ENCODE measurements around the gene ARNT2.
"Not testable (repeated sequence)": the region's sequence is repeated elsewhere in the genome, so short reads cannot be mapped to it uniquely, and the experiment has no call there.

Gene ARNT2

DNA sequence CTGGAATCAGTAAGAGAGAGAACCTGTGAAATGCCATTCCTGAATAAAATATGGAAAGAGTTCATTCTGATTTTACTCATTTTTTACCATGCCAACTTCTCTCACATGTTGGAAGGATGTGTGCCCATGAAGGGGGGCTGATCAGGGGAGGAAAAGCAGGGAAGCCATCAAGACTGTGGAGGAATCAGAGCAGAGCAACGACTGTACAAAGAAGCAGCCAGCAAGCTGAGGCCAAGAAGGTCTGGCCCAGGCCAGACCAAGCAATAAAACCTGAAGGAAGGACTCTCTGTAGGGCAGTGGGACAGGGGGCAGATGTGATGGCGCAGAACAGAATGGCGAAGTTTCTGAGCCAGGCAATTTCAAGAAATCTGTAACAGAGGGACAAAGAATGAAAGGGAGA, 24.0 kb upstream of the ARNT2 start:
- Histone ChIP-seq H3K4me1 (ENCODE audit: insufficient read depth, insufficient read length) (no peaks in the 10 kb centered on the region), H3K9ac (ENCODE audit: insufficient read length, low read depth) (no peak overlapping the region), H3K4me3 (ENCODE audit: insufficient read length, low read depth) (no peak overlapping the region), H3K9me3 (ENCODE audit: insufficient read depth, low read length) (no peaks in the 10 kb centered on the region), H3K27me3 (ENCODE audit: insufficient read depth, insufficient read length) (no peaks in the 10 kb centered on the region), H3K36me3 (ENCODE audit: insufficient read depth, insufficient read length, low read length) (no peaks in the 10 kb centered on the region)
- TF ChIP-seq YY1 (IDR thresholded peaks at IDR 0.05; ENCODE audit: insufficient read depth, insufficient read length) = no peak
- TF ChIP-seq ZNF274 (IDR thresholded peaks at IDR 0.05; ENCODE audit: low read depth, low read length) = no peak
- TF ChIP-seq SUZ12 (IDR thresholded peaks at IDR 0.05; ENCODE audit: extremely low read depth, insufficient read depth, insufficient read length) = no peak
- DNase-seq (ENCODE audit: low read depth, low spot score) = no peak

DNA sequence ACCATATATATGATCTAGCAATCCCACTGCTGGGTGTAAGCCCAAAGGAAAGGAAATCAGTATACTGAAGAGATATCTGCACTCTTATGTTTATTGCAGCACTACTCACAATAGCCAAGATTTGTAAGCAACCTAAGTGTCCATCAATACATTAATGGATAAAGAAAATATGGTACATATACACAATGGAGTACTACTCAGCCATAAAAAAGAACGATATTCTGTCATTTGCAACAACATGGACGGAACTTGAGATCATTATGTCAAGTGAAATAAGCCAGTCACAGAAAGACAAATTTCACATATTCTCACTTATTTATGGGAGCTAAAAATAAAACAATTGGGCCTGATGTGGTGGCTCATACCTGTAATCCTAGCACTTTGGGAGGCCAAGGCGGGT, 21.9 kb upstream of the ARNT2 start:
- Histone ChIP-seq H3K36me3 (ENCODE audit: insufficient read depth, insufficient read length, low read length) (no peaks in the 10 kb centered on the region), H3K27me3 (ENCODE audit: insufficient read depth, insufficient read length) (no peaks in the 10 kb centered on the region), H3K9me3 (ENCODE audit: insufficient read depth, low read length) (no peaks in the 10 kb centered on the region), H3K9ac (ENCODE audit: insufficient read length, low read depth) (no peak overlapping the region), H3K4me1 (ENCODE audit: insufficient read depth, insufficient read length) (no peaks in the 10 kb centered on the region), H3K4me3 (ENCODE audit: insufficient read length, low read depth) (no peak overlapping the region)
- TF ChIP-seq ZNF274 (IDR thresholded peaks at IDR 0.05; ENCODE audit: low read depth, low read length) (no peak), SUZ12 (IDR thresholded peaks at IDR 0.05; ENCODE audit: extremely low read depth, insufficient read depth, insufficient read length) (no peak), YY1 (IDR thresholded peaks at IDR 0.05; ENCODE audit: insufficient read depth, insufficient read length) (no peak)
- no peak for DNase-seq (ENCODE audit: low read depth, low spot score)

DNA sequence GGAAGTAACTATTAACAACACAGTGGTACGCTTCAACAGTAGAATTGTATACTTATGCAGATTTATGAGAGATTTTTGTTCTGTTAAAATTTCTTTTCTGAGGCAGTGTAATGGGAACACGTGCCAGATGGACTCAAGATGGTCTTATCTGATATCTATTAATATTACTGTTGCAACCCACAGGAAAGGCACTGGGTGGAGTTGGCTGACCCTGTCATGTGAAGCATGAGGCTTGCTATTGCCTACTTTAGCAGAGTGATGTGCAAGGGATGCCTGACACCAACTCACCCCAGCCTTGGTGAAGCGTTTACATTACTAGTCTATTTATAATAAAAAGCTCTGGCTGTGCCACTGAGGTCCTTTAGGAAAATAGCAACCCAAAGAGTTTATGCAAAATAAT, 19.8 kb upstream of the ARNT2 start:
- H3K27me3 ChIP-seq (ENCODE audit: insufficient read depth, insufficient read length) = no peaks in the 10 kb centered on the region

DNA sequence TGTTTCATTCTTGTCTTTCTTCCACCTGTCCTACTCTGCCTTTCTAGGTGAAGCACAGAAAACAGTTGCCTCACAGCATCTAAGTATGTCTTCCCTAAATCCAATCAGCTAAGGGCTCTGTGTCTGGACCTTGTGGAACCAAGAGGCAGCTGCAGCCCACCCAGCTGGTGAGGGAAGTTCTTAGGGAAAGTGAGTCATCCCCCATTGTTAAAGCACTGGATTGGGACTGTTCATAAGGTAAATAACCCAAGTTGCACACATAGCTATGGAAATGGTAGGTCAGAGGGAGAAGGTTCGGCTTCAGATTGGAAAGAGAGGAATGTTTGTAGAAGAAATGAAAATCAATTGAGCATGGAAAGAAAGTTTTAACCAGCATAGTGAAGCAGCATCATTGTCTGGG, 18.0 kb upstream of the ARNT2 start:
- Histone ChIP-seq H3K36me3 (ENCODE audit: insufficient read depth, insufficient read length, low read length) (no peaks in the 10 kb centered on the region), H3K9me3 (ENCODE audit: insufficient read depth, low read length) (no peaks in the 10 kb centered on the region), H3K27me3 (ENCODE audit: insufficient read depth, insufficient read length) (no peaks in the 10 kb centered on the region), H3K9ac (ENCODE audit: insufficient read length, low read depth) (no peak overlapping the region), H3K4me1 (ENCODE audit: insufficient read depth, insufficient read length) (no peaks in the 10 kb centered on the region), H3K4me3 (ENCODE audit: insufficient read length, low read depth) (no peak overlapping the region)
- no peak for DNase-seq (ENCODE audit: low read depth, low spot score)
- no peak for TF ChIP-seq SUZ12 (IDR thresholded peaks at IDR 0.05; ENCODE audit: extremely low read depth, insufficient read depth, insufficient read length)

More for the DNA sequence above, 19.8 kb upstream of the ARNT2 start:
- H3K4me3 ChIP-seq (ENCODE audit: insufficient read length, low read depth) = no peak overlapping the region
- no peak overlapping the region for H3K9ac ChIP-seq (ENCODE audit: insufficient read length, low read depth)
- DNase-seq (ENCODE audit: low read depth, low spot score) = no peak
- H3K9me3 ChIP-seq (ENCODE audit: insufficient read depth, low read length) = no peaks in the 10 kb centered on the region
- no peaks in the 10 kb centered on the region for H3K4me1 ChIP-seq (ENCODE audit: insufficient read depth, insufficient read length)
- H3K36me3 ChIP-seq (ENCODE audit: insufficient read depth, insufficient read length, low read length) = no peaks in the 10 kb centered on the region
- TF ChIP-seq ZNF274 (IDR thresholded peaks at IDR 0.05; ENCODE audit: low read depth, low read length) = no peak
- no peak for TF ChIP-seq SUZ12 (IDR thresholded peaks at IDR 0.05; ENCODE audit: extremely low read depth, insufficient read depth, insufficient read length)
- TF ChIP-seq YY1 (IDR thresholded peaks at IDR 0.05; ENCODE audit: insufficient read depth, insufficient read length) = no peak

DNA sequence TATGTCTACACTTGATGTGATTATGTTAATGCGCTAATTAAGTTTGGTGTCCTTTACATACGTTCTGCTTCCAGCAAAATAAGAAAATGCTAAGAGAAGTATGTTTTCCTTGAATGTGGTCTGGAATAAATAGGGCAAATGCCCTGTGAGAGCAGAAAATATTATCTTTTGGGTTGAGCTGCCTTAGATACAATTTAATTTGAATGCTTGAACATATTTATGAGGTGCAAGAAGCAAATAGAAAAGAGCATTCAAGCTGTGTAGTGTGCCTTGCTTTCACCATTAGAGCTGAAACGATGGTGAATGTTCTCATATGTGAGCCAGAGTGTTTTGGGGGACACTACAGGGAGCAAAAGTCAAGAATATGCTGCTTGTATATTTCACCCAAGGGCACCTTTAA, 15.9 kb upstream of the ARNT2 start:
- no peaks in the 10 kb centered on the region for H3K36me3 ChIP-seq (ENCODE audit: insufficient read depth, insufficient read length, low read length)
- no peak overlapping the region for H3K4me3 ChIP-seq (ENCODE audit: insufficient read length, low read depth)
- H3K27me3 ChIP-seq (ENCODE audit: insufficient read depth, insufficient read length) = no peaks in the 10 kb centered on the region
- TF ChIP-seq SUZ12 (IDR thresholded peaks at IDR 0.05; ENCODE audit: extremely low read depth, insufficient read depth, insufficient read length) (no peak), YY1 (IDR thresholded peaks at IDR 0.05; ENCODE audit: insufficient read depth, insufficient read length) (no peak), ZNF274 (IDR thresholded peaks at IDR 0.05; ENCODE audit: low read depth, low read length) (no peak)
- no peaks in the 10 kb centered on the region for H3K4me1 ChIP-seq (ENCODE audit: insufficient read depth, insufficient read length)
- no peaks in the 10 kb centered on the region for H3K9me3 ChIP-seq (ENCODE audit: insufficient read depth, low read length)
- DNase-seq (ENCODE audit: low read depth, low spot score) = no peak
- H3K9ac ChIP-seq (ENCODE audit: insufficient read length, low read depth) = no peak overlapping the region

DNA sequence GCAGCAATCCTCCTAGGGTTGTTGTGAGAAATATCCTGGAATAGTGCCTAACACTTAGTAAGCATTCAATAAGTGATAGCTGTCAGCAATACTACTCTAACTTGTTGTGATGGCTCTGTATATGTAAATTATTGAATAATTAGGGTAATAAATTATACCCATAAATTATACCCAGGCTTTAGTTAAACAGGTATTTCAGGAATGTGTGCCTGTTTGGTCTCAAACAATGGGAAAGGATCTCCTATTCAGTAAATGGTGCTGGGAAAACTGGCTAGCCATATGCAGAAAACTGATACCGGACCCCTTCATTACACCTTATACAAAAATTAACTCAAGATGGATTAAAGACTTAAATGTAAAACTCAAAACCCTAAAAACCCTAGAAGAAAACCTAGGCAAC, 14.8 kb upstream of the ARNT2 start:
- Histone ChIP-seq H3K9me3 (ENCODE audit: insufficient read depth, low read length) (no peaks in the 10 kb centered on the region), H3K27me3 (ENCODE audit: insufficient read depth, insufficient read length) (no peaks in the 10 kb centered on the region)
- no peak for TF ChIP-seq ZNF274 (IDR thresholded peaks at IDR 0.05; ENCODE audit: low read depth, low read length)
- TF ChIP-seq SUZ12 (IDR thresholded peaks at IDR 0.05; ENCODE audit: extremely low read depth, insufficient read depth, insufficient read length) = no peak
- no peak for TF ChIP-seq YY1 (IDR thresholded peaks at IDR 0.05; ENCODE audit: insufficient read depth, insufficient read length)

DNA sequence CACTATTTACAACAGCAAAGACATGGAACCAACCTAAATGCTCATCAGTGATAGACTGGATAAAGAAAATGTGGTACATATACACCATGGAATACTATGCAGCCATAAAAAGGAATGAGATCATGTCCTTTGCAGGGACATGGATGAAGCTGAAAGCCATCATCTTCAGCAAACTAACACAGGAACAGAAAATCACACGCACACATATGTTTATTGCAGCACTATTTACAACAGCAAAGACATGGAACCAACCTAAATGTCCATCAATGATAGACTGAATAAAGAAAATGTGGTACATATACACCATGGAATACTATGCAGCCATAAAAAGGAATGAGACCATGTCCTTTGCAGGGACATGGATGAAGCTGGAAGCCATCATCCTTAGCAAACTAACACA, 13.2 kb upstream of the ARNT2 start:
- not testable (repeated sequence) for H3K36me3 ChIP-seq (ENCODE audit: insufficient read depth, insufficient read length, low read length); H3K9ac ChIP-seq (ENCODE audit: insufficient read length, low read depth); H3K9me3 ChIP-seq (ENCODE audit: insufficient read depth, low read length); H3K4me3 ChIP-seq (ENCODE audit: insufficient read length, low read depth); DNase-seq (ENCODE audit: low read depth, low spot score); H3K4me1 ChIP-seq (ENCODE audit: insufficient read depth, insufficient read length); H3K27me3 ChIP-seq (ENCODE audit: insufficient read depth, insufficient read length)

More for the DNA sequence above, 14.8 kb upstream of the ARNT2 start:
- no peak for DNase-seq (ENCODE audit: low read depth, low spot score)
- Histone ChIP-seq H3K4me1 (ENCODE audit: insufficient read depth, insufficient read length) (no peaks in the 10 kb centered on the region), H3K4me3 (ENCODE audit: insufficient read length, low read depth) (no peak overlapping the region), H3K36me3 (ENCODE audit: insufficient read depth, insufficient read length, low read length) (no peaks in the 10 kb centered on the region), H3K9ac (ENCODE audit: insufficient read length, low read depth) (no peak overlapping the region)

DNA sequence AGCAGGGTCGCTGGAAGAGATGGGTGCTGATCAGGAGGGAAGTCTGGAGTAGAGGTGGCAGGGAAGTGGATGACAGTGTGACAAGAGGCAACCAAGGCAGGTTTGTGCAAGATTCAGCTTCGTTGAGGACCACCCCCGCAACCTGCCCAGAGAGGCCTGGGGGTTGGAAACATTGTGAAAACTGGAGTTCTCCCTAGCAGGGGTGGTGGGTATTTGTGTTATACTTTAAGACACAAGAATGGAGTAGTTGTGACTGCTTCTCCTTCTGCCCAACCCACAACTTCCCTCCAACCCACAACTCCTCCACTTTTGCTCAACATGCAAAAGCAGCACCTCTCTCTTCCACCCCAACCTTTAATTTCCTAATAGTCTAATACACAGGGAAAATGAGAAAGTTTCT, 8.6 kb upstream of the ARNT2 start:
- no peak for DNase-seq (ENCODE audit: low read depth, low spot score)
- no peak overlapping the region for H3K9ac ChIP-seq (ENCODE audit: insufficient read length, low read depth)
- no peaks in the 10 kb centered on the region for H3K27me3 ChIP-seq (ENCODE audit: insufficient read depth, insufficient read length)
- TF ChIP-seq YY1 (IDR thresholded peaks at IDR 0.05; ENCODE audit: insufficient read depth, insufficient read length) (no peak), ZNF274 (IDR thresholded peaks at IDR 0.05; ENCODE audit: low read depth, low read length) (no peak), SUZ12 (IDR thresholded peaks at IDR 0.05; ENCODE audit: extremely low read depth, insufficient read depth, insufficient read length) (no peak)
- H3K9me3 ChIP-seq (ENCODE audit: insufficient read depth, low read length) = no peaks in the 10 kb centered on the region
- no peaks in the 10 kb centered on the region for H3K36me3 ChIP-seq (ENCODE audit: insufficient read depth, insufficient read length, low read length)
- no peaks in the 10 kb centered on the region for H3K4me1 ChIP-seq (ENCODE audit: insufficient read depth, insufficient read length)
- H3K4me3 ChIP-seq (ENCODE audit: insufficient read length, low read depth) = no peak overlapping the region

Data from NT2/D1 (cell line).